GM19351 (cell line): ENCODE data around the gene SARNP.
A peak's percentile ranks its signal among the peaks of the same experiment; 100 is the strongest.
"Not testable (repeated sequence)": the region's sequence is repeated elsewhere in the genome, so short reads cannot be mapped to it uniquely, and the experiment has no call there.

Experiments
- ATAC-seq: cut with Tn5 transposase; IDR thresholded peaks from one replicate; pipeline ENCODE4 v1.9.1; 2021; ENCODE audit warnings: mild to moderate bottlenecking, moderate library complexity; ENCODE audit not compliant: unreplicated experiment

SARNP gene

GRCh38 chr12:55839345-55840140, 22.0 kb upstream of the SARNP start:
- no peak for ATAC-seq

GRCh38 chr12:55838361-55838760, 20.8 kb upstream of the SARNP start:
- ATAC-seq, result no peak

- ATAC-seq, result not testable (repeated sequence)
Measured at GRCh38 chr12:55834400-55834799, 16.9 kb upstream of the SARNP start.

- ATAC-seq, result no peak
Measured at GRCh38 chr12:55833056-55833455, 15.5 kb upstream of the SARNP start.

- no peak for ATAC-seq
Measured at GRCh38 chr12:55831447-55831815, 13.9 kb upstream of the SARNP start.

GRCh38 chr12:55830601-55831446, 13.3 kb upstream of the SARNP start:
- ATAC-seq, result no peak

GRCh38 chr12:55829967-55830600, 12.6 kb upstream of the SARNP start:
- peak; percentile 14 for ATAC-seq

GRCh38 chr12:55828357-55828756, 10.8 kb upstream of the SARNP start:
- no peak for ATAC-seq

- no peak for ATAC-seq
Measured at GRCh38 chr12:55827806-55828205, 10.3 kb upstream of the SARNP start.

- no peak for ATAC-seq
Measured at GRCh38 chr12:55824726-55825125, 7.2 kb upstream of the SARNP start.

- no peak for ATAC-seq
Measured at GRCh38 chr12:55823419-55823818, 5.9 kb upstream of the SARNP start.

GRCh38 chr12:55822228-55822627, 4.7 kb upstream of the SARNP start:
- no peak for ATAC-seq

- ATAC-seq, result no peak
Measured at GRCh38 chr12:55820679-55821078, 3.2 kb upstream of the SARNP start.

GRCh38 chr12:55818886-55819285, 1.4 kb upstream of the SARNP start:
- no peak for ATAC-seq

- ATAC-seq, result peak; percentile 28
Measured at GRCh38 chr12:55818140-55818728, 710 bp upstream of the SARNP start.

GRCh38 chr12:55816881-55817344, 611 bp downstream of the SARNP start:
- ATAC-seq, result no peak

GRCh38 chr12:55815473-55815872, 2.1 kb downstream of the SARNP start:
- no peak for ATAC-seq

GRCh38 chr12:55814257-55814656, 3.3 kb downstream of the SARNP start:
- ATAC-seq, result no peak

- ATAC-seq, result no peak
Measured at GRCh38 chr12:55812088-55812487, 5.4 kb downstream of the SARNP start.

- ATAC-seq, result no peak
Measured at GRCh38 chr12:55809274-55809673, 8.2 kb downstream of the SARNP start.

- no peak for ATAC-seq
Measured at GRCh38 chr12:55806982-55807381, 10.5 kb downstream of the SARNP start.
